ENCODE results near the gene PIK3C2A.
"Not testable (repeated sequence)": the region's sequence is repeated elsewhere in the genome, so short reads cannot be mapped to it uniquely, and the experiment has no call there.

Gene PIK3C2A

GRCh38 chr11:17207317-17208256 is at the start of gene PIK3C2A:
Gene PIK3C2A, minus strand, starts transcription at chr11:17207986. Its CDS starts 38,245 bp downstream, at chr11:17169741.
- Histone ChIP-seq H3K4me1 (ENCODE audit: control insufficient read depth in 5 of 5, insufficient read depth in 5 of 5, low read length in 5 of 5) (peaks cover 6 to 28% (median 21%) of the 10 kb centered on the region in 5 donors), H3K27me3 (ENCODE audit: control insufficient read depth in 5 of 5, insufficient read depth in 4 of 5, low read length in 5 of 5) (no peaks in the 10 kb centered on the region), H3K4me3 (ENCODE audit: low read depth in 1 of 5, low read length in 5 of 5) (peak within 1 kb of the TSS; percentile 76 to 96 (median 85)), H3K27ac (ENCODE audit: low read depth, low read length) (peak within 1 kb of the TSS; percentile 96), H3K36me3 (ENCODE audit: control insufficient read depth in 5 of 5, insufficient read depth in 5 of 5, low read length in 5 of 5) (peaks cover under 1 to 3% (median 2%) of the 10 kb centered on the region in 5 donors), H3K9ac (ENCODE audit: low read length in 5 of 5) (peak within 1 kb of the TSS; percentile 75 to 96 (median 95)), H3K9me3 (ENCODE audit: control insufficient read depth in 5 of 5, low read length in 5 of 5) (no peaks in the 10 kb centered on the region)

DNA sequence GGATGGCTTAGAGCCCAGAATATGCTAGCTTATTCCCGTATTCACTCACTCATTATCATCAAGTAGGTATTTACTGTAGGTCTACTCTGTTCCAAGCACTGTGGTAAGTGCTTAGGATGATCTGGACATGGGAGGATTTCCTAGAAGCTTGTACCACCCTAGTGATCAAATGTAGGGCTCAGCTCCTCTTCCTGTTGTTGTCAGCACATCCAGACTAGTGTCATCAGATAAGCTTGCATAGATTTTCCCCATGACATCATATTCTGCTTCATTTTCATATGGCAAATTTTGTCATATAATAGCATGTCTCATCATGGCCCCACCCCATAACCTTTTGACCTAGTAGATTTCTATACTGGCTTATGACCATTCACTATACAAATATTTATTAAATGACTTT is 49.4 kb upstream of the PIK3C2A start:
- no peaks in the 10 kb centered on the region for H3K4me1 ChIP-seq (ENCODE audit: control insufficient read depth in 5 of 5, insufficient read depth in 5 of 5, low read length in 5 of 5)
- H3K36me3 ChIP-seq (ENCODE audit: control insufficient read depth in 5 of 5, insufficient read depth in 5 of 5, low read length in 5 of 5) = no peaks in the 10 kb centered on the region
- no peaks in the 10 kb centered on the region for H3K9me3 ChIP-seq (ENCODE audit: control insufficient read depth in 5 of 5, low read length in 5 of 5)
- no peak overlapping the region for H3K9ac ChIP-seq (ENCODE audit: low read length in 5 of 5)
- H3K4me3 ChIP-seq (ENCODE audit: low read depth in 1 of 5, low read length in 5 of 5) = no peak overlapping the region
- H3K27ac ChIP-seq (ENCODE audit: low read depth, low read length) = no peak overlapping the region
- H3K27me3 ChIP-seq (ENCODE audit: control insufficient read depth in 5 of 5, insufficient read depth in 4 of 5, low read length in 5 of 5) = no peaks in the 10 kb centered on the region

DNA sequence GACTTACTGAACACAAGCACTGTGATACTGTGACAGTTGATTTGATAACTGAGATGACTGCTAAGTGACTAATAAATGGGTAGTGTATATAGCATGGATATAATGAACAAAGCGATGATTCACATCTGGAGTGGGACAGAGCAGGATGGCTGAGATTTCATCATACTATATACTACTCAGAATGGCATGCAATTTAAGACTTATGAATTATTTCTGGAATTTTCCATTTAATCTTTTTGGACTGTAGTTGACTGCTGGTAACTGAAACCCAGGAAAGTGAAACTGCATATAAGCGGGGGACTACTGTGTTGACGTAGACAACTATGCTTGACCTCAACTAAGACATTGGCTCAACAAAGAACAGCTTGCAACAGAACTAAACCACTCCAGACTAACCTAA is 48.7 kb upstream of the PIK3C2A start:
- Histone ChIP-seq H3K9ac (ENCODE audit: low read length in 5 of 5) (no peak overlapping the region), H3K27me3 (ENCODE audit: control insufficient read depth in 5 of 5, insufficient read depth in 4 of 5, low read length in 5 of 5) (no peaks in the 10 kb centered on the region), H3K36me3 (ENCODE audit: control insufficient read depth in 5 of 5, insufficient read depth in 5 of 5, low read length in 5 of 5) (no peaks in the 10 kb centered on the region), H3K27ac (ENCODE audit: low read depth, low read length) (no peak overlapping the region), H3K4me3 (ENCODE audit: low read depth in 1 of 5, low read length in 5 of 5) (no peak overlapping the region), H3K4me1 (ENCODE audit: control insufficient read depth in 5 of 5, insufficient read depth in 5 of 5, low read length in 5 of 5) (no peaks in the 10 kb centered on the region), H3K9me3 (ENCODE audit: control insufficient read depth in 5 of 5, low read length in 5 of 5) (no peaks in the 10 kb centered on the region)

DNA sequence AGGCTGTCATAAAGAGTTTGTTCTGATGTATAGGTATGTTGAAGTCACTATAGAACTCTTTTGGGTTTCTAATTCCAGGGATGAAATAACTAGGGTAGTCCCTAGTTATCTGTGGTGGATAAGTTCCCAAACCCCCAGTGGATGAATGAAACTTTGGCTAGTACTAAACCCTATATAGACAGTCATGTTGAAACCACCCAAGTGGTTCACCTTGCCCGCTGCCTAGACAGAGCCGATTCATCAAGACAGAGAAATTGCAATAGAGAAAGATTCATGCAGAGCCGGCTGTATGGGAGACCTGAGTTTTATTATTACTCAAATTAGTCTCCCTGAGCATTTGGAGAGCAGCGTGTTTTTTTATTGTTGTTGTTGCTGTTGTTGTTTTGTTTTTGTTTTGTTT is 44.9 kb upstream of the PIK3C2A start:
- no peaks in the 10 kb centered on the region for H3K9me3 ChIP-seq (ENCODE audit: control insufficient read depth in 5 of 5, low read length in 5 of 5)
- H3K36me3 ChIP-seq (ENCODE audit: control insufficient read depth in 5 of 5, insufficient read depth in 5 of 5, low read length in 5 of 5) = no peaks in the 10 kb centered on the region
- no peak overlapping the region for H3K4me3 ChIP-seq (ENCODE audit: low read depth in 1 of 5, low read length in 5 of 5)
- H3K9ac ChIP-seq (ENCODE audit: low read length in 5 of 5) = no peak overlapping the region
- no peaks in the 10 kb centered on the region for H3K27me3 ChIP-seq (ENCODE audit: control insufficient read depth in 5 of 5, insufficient read depth in 4 of 5, low read length in 5 of 5)
- no peak overlapping the region for H3K27ac ChIP-seq (ENCODE audit: low read depth, low read length)
- H3K4me1 ChIP-seq (ENCODE audit: control insufficient read depth in 5 of 5, insufficient read depth in 5 of 5, low read length in 5 of 5) = no peaks in the 10 kb centered on the region

DNA sequence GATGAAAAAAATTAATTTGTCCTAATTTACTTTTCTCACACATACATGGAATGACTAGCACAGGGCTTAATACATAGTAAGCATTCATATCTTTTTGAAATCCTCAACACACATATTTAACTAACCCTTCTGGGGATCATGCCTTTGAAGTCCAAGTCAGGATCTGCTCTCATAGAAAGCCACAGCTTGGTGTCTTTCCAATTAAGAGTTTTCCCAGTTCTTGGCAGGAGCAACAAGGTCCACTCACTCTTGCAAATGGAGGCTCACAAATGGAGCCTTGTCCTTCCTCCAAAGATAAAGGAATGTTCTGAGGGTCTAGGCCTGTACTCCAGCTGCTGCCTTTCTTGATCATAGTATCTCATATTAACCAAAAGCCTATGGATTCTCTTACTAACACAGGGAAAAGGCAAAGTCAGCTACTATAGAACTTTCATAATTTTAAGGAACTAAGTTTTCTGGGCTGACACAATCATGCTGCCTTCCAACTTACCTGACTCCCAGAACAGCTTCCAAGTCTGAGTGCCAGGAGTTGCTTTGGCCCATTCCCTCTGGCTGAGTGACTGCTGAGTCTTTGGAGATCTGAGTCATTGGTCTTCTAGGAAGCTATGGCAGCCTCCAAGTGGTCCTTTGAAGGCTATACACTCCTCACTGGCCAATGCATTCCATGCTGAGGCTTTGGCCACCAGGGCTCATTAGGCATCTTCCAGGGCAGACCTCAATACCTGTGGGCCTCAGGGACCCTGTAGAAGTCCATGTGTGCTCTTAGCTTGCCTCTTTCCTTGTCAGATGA is 43.0 kb upstream of the PIK3C2A start:
- Histone ChIP-seq H3K4me3 (ENCODE audit: low read depth in 1 of 5, low read length in 5 of 5) (no peak overlapping the region), H3K27ac (ENCODE audit: low read depth, low read length) (no peak overlapping the region), H3K9me3 (ENCODE audit: control insufficient read depth in 5 of 5, low read length in 5 of 5) (no peaks in the 10 kb centered on the region), H3K4me1 (ENCODE audit: control insufficient read depth in 5 of 5, insufficient read depth in 5 of 5, low read length in 5 of 5) (no peaks in the 10 kb centered on the region), H3K27me3 (ENCODE audit: control insufficient read depth in 5 of 5, insufficient read depth in 4 of 5, low read length in 5 of 5) (no peaks in the 10 kb centered on the region), H3K9ac (ENCODE audit: low read length in 5 of 5) (no peak overlapping the region), H3K36me3 (ENCODE audit: control insufficient read depth in 5 of 5, insufficient read depth in 5 of 5, low read length in 5 of 5) (no peaks in the 10 kb centered on the region)

DNA sequence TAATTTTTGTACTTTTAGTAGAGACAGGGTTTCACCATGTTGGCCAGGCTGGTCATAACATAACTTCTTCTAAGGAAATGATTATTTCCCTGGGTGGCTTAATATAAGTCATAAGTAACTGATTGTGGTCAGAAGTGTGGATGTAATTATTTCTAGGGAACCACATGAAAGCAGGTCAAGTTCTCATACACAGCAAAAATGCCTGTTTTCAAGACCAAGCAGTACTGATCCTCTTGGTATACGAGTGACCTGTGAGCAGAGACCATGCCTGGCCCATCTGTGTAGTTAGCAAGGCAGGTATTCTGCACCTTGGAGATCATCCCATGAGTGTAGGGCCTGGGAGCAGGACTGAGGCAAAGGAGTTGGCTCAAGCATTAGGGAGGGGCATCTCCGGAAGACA is 36.3 kb upstream of the PIK3C2A start:
- no peak overlapping the region for H3K4me3 ChIP-seq (ENCODE audit: low read depth in 1 of 5, low read length in 5 of 5)

DNA sequence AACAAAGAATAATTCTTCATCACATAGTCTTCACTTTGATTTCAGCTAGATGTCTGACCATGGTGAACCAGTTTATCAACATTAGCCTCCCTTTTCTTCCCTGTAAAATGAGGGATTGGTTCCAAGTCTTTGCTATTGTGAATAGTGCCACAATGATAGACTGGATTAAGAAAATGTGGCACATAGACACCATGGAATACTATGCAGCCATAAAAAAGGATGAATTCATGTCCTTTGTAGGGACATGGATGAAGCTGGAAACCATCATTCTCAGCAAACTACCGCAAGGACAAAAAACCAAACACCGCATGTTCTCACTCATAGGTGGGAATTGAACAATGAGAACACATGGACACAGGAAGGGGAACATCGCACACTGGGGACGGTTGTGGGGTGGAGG is 35.2 kb upstream of the PIK3C2A start:
- H3K9me3 ChIP-seq (ENCODE audit: control insufficient read depth in 5 of 5, low read length in 5 of 5); H3K27me3 ChIP-seq (ENCODE audit: control insufficient read depth in 5 of 5, insufficient read depth in 4 of 5, low read length in 5 of 5); H3K9ac ChIP-seq (ENCODE audit: low read length in 5 of 5); H3K4me3 ChIP-seq (ENCODE audit: low read depth in 1 of 5, low read length in 5 of 5); H3K27ac ChIP-seq (ENCODE audit: low read depth, low read length); H3K36me3 ChIP-seq (ENCODE audit: control insufficient read depth in 5 of 5, insufficient read depth in 5 of 5, low read length in 5 of 5); H3K4me1 ChIP-seq (ENCODE audit: control insufficient read depth in 5 of 5, insufficient read depth in 5 of 5, low read length in 5 of 5): not testable (repeated sequence)

More for the DNA sequence above, 36.3 kb upstream of the PIK3C2A start:
- Histone ChIP-seq H3K27me3 (ENCODE audit: control insufficient read depth in 5 of 5, insufficient read depth in 4 of 5, low read length in 5 of 5) (no peaks in the 10 kb centered on the region), H3K27ac (ENCODE audit: low read depth, low read length) (no peak overlapping the region), H3K36me3 (ENCODE audit: control insufficient read depth in 5 of 5, insufficient read depth in 5 of 5, low read length in 5 of 5) (no peaks in the 10 kb centered on the region), H3K4me1 (ENCODE audit: control insufficient read depth in 5 of 5, insufficient read depth in 5 of 5, low read length in 5 of 5) (no peaks in the 10 kb centered on the region), H3K9me3 (ENCODE audit: control insufficient read depth in 5 of 5, low read length in 5 of 5) (no peaks in the 10 kb centered on the region), H3K9ac (ENCODE audit: low read length in 5 of 5) (no peak overlapping the region)

DNA sequence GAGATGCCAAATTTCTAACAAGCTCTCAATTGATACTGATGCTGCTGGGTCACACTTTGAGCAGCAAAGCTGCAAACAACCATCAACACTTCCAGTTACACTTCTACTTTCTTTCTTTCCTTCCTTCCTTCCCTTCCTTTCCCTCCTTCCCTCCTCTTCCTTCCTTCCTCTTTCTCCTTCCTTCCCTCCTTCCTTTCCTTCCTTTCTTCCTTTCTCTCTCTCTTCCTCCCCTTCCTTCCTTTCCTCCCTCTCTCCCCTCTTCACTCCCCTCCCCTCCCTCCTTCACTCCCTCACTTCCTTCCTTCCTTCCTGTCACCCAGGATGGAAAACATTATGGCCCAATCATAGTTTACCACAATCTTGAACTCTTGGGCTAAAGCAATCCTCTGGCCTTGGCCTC is 33.0 kb upstream of the PIK3C2A start:
- H3K27me3 ChIP-seq (ENCODE audit: control insufficient read depth in 5 of 5, insufficient read depth in 4 of 5, low read length in 5 of 5) = no peaks in the 10 kb centered on the region
- H3K4me3 ChIP-seq (ENCODE audit: low read depth in 1 of 5, low read length in 5 of 5) = no peak overlapping the region
- no peaks in the 10 kb centered on the region for H3K4me1 ChIP-seq (ENCODE audit: control insufficient read depth in 5 of 5, insufficient read depth in 5 of 5, low read length in 5 of 5)
- H3K9ac ChIP-seq (ENCODE audit: low read length in 5 of 5) = no peak overlapping the region
- H3K36me3 ChIP-seq (ENCODE audit: control insufficient read depth in 5 of 5, insufficient read depth in 5 of 5, low read length in 5 of 5) = no peaks in the 10 kb centered on the region
- H3K27ac ChIP-seq (ENCODE audit: low read depth, low read length) = no peak overlapping the region
- no peaks in the 10 kb centered on the region for H3K9me3 ChIP-seq (ENCODE audit: control insufficient read depth in 5 of 5, low read length in 5 of 5)

DNA sequence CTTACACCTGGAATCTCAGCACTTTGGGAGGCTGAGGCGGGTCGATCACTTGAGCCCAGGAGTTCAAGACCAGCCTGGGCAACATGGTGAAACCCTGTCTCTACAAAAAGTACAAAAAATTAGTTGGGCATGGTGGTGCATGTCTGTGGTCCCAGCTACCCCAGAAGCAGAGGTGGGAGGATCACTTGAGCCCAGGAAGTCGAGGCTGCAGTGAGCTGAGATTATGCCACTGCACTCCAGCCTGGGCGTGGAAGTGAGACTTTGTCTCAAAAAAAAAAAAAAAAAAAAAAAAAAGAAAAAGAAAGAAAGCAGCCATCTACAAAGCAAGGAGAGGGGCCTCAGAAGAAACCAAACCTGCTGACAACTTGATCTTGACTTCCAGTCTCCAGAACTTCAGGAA is 32.1 kb upstream of the PIK3C2A start:
- H3K9me3 ChIP-seq (ENCODE audit: control insufficient read depth in 5 of 5, low read length in 5 of 5); H3K4me1 ChIP-seq (ENCODE audit: control insufficient read depth in 5 of 5, insufficient read depth in 5 of 5, low read length in 5 of 5); H3K27ac ChIP-seq (ENCODE audit: low read depth, low read length); H3K36me3 ChIP-seq (ENCODE audit: control insufficient read depth in 5 of 5, insufficient read depth in 5 of 5, low read length in 5 of 5); H3K27me3 ChIP-seq (ENCODE audit: control insufficient read depth in 5 of 5, insufficient read depth in 4 of 5, low read length in 5 of 5); H3K4me3 ChIP-seq (ENCODE audit: low read depth in 1 of 5, low read length in 5 of 5); H3K9ac ChIP-seq (ENCODE audit: low read length in 5 of 5): not testable (repeated sequence)

DNA sequence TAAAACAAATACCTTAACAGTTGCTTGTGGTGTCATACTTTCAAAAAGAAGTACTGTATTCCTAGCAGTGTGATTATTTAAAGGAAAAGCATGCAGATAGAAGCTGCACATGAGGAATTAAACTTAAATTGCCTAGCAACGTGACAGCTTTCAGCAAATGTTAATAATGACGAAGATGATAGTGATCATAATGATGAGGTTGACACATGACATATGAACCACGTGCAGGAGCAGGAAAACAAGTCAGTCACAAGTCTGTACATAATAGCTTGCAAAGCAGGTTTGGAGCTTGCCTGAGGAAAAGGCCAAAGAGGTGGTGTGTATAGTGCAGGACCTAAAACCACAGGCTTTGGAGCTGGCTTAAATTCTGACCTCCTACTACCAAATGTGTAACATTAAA is 30.6 kb upstream of the PIK3C2A start:
- Histone ChIP-seq H3K4me1 (ENCODE audit: control insufficient read depth in 5 of 5, insufficient read depth in 5 of 5, low read length in 5 of 5) (no peaks in the 10 kb centered on the region), H3K9me3 (ENCODE audit: control insufficient read depth in 5 of 5, low read length in 5 of 5) (no peaks in the 10 kb centered on the region), H3K9ac (ENCODE audit: low read length in 5 of 5) (no peak overlapping the region), H3K27me3 (ENCODE audit: control insufficient read depth in 5 of 5, insufficient read depth in 4 of 5, low read length in 5 of 5) (no peaks in the 10 kb centered on the region), H3K36me3 (ENCODE audit: control insufficient read depth in 5 of 5, insufficient read depth in 5 of 5, low read length in 5 of 5) (no peaks in the 10 kb centered on the region), H3K4me3 (ENCODE audit: low read depth in 1 of 5, low read length in 5 of 5) (no peak overlapping the region), H3K27ac (ENCODE audit: low read depth, low read length) (no peak overlapping the region)
